ENCODE results near the gene DUOX1.

DUOX1 gene

GRCh38 chr15:45143946-45144345 lies 14.2 kb downstream of the DUOX1 start:
- DNase-seq: no peak

GRCh38 chr15:45144775-45145174 lies 15.0 kb downstream of the DUOX1 start:
- no peak for DNase-seq

GRCh38 chr15:45146405-45146804 lies 16.6 kb downstream of the DUOX1 start:
- no peak for DNase-seq

- no peak for DNase-seq
These were observed 17.8 kb downstream of the DUOX1 start for GRCh38 chr15:45147606-45148005.

- DNase-seq: no peak
These were observed 18.6 kb downstream of the DUOX1 start for GRCh38 chr15:45148076-45149059.

- no peak for DNase-seq
These were observed 19.3 kb downstream of the DUOX1 start for GRCh38 chr15:45149060-45149459.

GRCh38 chr15:45150481-45150880 lies 20.7 kb downstream of the DUOX1 start:
- DNase-seq: peak; percentile 7

GRCh38 chr15:45150997-45151396 lies 21.2 kb downstream of the DUOX1 start:
- no peak for DNase-seq

- no peak for DNase-seq
These were observed 22.4 kb downstream of the DUOX1 start for GRCh38 chr15:45151998-45152828.

- DNase-seq: no peak
These were observed 25.9 kb downstream of the DUOX1 start for GRCh38 chr15:45155739-45156138.

GRCh38 chr15:45156744-45157455 lies 27.1 kb downstream of the DUOX1 start:
- peak; percentile 73 for DNase-seq

- DNase-seq: peak; percentile 73
These were observed 28.2 kb downstream of the DUOX1 start for GRCh38 chr15:45157974-45158373.

GRCh38 chr15:45161666-45162065 lies 31.9 kb downstream of the DUOX1 start:
- no peak for DNase-seq

- peak; percentile 75 for DNase-seq
These were observed 33.1 kb downstream of the DUOX1 start for GRCh38 chr15:45162771-45163507.

GRCh38 chr15:45163508-45163856 lies 33.7 kb downstream of the DUOX1 start:
- DNase-seq: no peak

- DNase-seq: no peak
These were observed 35.1 kb downstream of the DUOX1 start for GRCh38 chr15:45164914-45165313.

GRCh38 chr15:45165536-45165935 lies 35.7 kb downstream of the DUOX1 start:
- no peak for DNase-seq

- DNase-seq: peak; percentile 86
These were observed 37.2 kb downstream of the DUOX1 start for GRCh38 chr15:45166834-45167630.

GRCh38 chr15:45167631-45168205 lies 37.9 kb downstream of the DUOX1 start:
- no peak for DNase-seq

GRCh38 chr15:45168286-45168685 lies 38.5 kb downstream of the DUOX1 start:
- DNase-seq: no peak

Data from fibroblast of skin of right quadriceps (primary cell).